HL-60 (cell line): ENCODE data around the gene CAMK1D.

Source experiments
- CTCF ChIP-seq: IDR thresholded peaks from one replicate; pipeline ENCODE4 v1.5.1; 2011; ENCODE audit warnings: low read length, control low read depth, inconsistent platforms; ENCODE audit not compliant: insufficient read depth
- GABPA ChIP-seq: IDR thresholded peaks from 2 replicates; pipeline ENCODE4 v1.6.1; 2012; ENCODE audit warnings: low read depth
- POLR2AphosphoS5 ChIP-seq: IDR thresholded peaks from 2 replicates; pipeline ENCODE4 v1.6.1; 2012; ENCODE audit warnings: low read depth

- no peak for TF ChIP-seq CTCF
- TF ChIP-seq POLR2AphosphoS5 = no peak
- no peak for TF ChIP-seq GABPA
Measured at GRCh38 chr10:12784646-12785045, 435.3 kb downstream of the CAMK1D start.
